Stimulated activated CD8-positive, alpha-beta memory T cell treated with anti-CD3 and anti-CD28 coated beads, Interleukin-4, amount 100 ng/mL, for 4 hours (primary cell): Measurements from ENCODE around the gene ADRB2.
"Not testable (repeated sequence)": the region's sequence is repeated elsewhere in the genome, so short reads cannot be mapped to it uniquely, and the experiment has no call there.

Experiments used
- DNase-seq, 2 donors: peaks; one replicate each; pipeline ENCODE4 v3.0.0-alpha.2; 2020; ENCODE audit warnings: low read depth in 2 of 2, low spot score in 1 of 2

The ADRB2 gene

DNA sequence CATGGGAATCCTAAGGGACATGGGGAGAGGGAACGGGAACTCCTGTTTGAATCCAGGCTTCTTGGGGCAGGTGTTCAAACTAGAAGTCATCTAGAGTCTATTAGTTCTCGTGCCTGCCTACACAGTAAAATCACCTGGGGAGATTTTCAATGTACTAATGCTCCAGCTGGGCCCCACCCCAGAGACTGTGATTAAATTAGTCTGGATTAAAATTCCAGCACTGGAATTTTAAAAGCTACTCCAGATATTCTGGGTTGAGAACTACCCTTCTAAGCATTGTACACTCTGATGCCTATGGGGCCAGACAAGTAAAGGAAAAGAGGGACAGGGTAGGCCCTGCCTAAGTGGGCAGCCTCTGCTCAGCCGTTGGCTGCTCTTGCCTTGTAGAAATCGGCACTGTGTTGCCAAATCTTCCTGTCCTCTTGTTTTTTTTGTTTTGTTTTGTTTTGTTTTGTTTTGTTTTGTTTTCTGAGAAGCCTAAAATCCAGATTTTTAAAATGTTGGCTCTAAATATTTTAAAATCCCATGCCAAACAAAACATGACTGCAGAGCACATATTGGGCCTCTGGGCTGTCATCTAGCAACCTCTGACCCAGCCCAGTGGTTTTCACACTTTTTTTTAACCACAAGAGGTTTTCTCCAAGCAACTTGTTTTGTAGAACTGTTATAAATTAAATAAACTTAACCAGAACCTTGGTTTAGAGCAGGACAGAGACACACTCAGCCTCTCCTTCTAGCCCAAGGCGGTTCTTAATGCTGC, 29.0 kb downstream of the ADRB2 start:
- no peak for DNase-seq

DNA sequence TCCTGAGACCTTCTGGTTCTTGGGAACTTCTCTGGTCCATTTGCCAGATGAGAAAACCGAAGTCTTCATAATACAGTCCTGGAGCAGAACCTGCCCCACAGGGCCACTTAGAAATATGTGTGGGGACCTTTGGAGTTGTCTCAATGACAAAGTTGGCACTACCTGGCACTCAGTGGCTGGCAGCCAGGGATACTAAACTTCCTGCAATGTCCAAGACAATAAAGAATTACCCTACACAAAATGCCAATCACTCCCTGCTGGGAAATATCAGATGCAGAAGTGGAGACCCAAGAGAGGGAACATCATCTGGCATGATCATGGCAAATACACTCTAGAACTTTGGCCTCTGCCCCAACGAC, 29.6 kb downstream of the ADRB2 start:
- no peak for DNase-seq

DNA sequence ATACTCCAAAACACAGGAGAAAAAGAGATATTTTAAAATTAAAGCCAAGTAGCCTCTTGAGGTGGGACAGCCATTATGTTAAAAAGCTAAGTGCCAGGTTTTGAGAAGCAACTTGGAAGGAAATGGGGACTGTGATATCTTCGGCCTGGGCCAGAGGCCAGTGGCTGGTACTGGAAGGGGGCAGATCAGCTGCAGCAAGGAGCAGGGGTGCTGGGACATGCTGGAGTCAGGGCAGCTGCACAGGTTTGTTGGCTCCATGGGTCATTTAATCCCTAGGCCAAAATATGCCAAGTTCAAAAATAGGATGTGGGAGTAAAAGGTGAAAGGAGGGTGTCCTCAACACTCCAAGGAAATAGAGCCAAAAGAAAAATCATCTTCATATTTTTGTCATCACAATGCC, 30.0 kb downstream of the ADRB2 start:
- no peak for DNase-seq

DNA sequence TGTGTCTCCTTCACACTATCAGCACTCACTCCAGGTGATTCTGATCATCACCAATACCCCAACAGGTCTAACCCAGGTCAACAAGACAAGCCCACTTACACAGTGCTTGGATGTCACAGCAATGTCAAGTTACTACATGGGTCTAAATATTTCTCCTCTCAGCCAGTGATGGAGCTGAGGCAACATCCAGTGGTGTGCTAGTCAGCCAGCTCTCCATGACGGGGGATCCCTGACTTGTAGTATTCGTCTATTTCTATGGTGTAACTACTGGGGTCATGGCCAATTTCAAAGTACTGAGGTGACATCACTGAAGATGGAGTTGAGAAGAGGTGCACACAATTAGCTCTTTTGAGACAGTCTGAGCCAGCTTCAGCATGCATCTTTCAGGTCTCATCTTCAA, 31.1 kb downstream of the ADRB2 start:
- no peak for DNase-seq

DNA sequence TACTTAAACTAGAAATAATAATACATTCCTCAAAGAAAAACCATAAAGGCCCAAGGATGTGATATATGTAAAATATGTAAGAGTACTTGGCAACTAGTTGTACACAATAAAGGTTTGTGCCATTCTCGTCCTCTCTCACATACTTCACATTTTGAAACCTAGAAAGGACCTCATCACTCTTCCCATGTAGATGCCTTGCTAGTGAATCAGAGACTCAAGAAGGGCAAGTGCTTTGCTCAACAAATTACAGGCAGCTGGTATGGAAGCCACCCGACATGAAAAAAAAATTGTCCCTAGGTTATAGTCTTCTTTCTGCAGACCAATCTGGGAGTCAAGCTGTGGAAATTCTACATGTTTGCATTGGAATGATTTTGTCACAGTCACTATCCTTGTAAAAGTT, 31.7 kb downstream of the ADRB2 start:
- no peak for DNase-seq

DNA sequence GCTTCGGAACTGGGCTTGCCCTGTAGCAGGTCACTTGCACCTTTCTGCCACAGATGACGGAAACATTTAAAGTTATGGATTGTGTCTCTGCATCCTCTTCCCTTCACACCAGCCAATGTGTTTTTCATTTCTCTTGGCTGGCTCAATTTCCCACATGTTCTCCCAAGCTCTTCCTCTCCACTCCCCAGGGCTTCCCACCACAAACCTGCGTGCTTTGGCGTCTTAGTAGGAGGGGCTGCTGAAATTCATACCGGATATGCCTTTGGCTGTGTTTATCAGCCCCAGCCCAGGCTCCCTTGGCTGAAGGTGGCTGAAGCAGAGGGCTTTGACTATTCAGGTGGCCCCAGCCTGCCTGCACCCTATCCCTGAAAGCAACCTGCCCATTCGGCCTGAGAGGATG, 32.1 kb downstream of the ADRB2 start:
- no peak for DNase-seq

DNA sequence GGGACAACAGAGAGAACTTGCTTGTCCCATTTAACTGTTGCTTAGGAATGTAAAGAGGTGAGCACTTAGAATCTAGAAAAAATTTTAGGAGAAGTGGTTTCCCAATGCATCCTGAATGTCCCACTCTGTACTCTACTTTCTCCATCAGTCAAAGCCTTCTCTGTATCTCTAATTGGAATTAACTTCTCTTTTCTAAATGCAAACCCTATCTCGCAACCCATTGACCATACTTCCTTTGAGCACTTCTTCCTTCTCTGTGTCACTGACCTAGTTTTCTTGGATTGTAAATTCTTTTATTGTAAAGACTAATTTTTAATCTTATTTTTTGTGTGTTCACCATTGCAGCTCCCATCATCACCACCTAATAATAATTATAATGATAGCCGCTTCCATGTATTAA, 33.3 kb downstream of the ADRB2 start:
- no peak for DNase-seq

DNA sequence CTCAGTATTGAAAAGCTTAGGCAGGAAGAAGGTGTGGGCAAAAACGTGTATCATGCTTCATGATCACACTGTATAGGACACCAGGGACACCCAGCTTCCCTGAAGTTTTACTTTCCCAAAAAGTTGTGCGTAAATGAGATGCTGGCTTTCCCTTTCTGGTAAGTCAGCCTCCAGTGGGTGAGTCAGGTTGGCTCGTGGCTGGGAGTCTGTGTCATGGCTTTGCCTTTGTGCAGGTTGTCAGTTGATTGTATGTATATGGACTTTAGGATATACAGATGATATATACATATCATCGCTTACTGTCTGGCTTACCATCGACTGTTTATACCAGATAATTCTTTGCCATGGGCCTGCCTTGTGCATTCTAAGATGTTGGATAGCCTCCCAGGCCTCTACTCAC, 34.2 kb downstream of the ADRB2 start:
- DNase-seq, result no peak

DNA sequence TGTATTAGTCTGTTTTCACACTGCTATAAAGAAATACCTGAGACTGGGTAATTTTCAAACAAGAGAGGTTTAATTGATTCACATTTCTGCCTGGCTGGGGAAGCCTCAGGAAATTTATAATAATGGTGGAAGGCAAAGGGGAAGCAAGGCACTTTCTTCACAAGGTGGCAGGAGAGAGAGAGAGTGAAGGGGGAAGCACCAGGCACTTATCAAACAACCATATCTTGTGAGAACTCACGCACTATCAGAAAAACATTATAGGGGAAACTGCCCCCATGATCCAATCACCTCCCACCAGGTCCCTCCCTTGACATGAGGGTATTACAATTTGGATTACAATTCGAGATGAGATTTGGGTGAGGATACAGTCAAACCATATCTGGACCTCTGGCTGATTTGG, 34.7 kb downstream of the ADRB2 start:
- DNase-seq, result no peak

DNA sequence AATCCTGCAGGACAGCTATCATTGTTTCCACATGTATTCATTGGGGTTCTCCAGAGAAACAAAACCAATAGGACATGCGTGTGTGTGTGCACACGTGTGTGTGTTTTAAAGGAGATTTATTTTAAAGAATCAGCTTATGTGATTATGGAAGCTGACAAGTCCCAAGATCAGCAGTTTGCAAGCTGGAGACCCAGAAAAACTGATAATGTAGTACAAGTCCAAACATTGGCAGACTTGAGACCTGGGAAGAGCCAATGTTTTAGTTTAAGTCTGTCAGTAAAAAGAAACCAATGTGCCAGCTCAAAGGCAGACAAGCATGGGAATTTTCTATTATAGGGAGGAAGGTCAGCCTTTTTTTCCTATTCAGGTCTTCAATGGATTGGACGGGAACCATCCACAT, 35.3 kb downstream of the ADRB2 start:
- DNase-seq, result no peak

DNA sequence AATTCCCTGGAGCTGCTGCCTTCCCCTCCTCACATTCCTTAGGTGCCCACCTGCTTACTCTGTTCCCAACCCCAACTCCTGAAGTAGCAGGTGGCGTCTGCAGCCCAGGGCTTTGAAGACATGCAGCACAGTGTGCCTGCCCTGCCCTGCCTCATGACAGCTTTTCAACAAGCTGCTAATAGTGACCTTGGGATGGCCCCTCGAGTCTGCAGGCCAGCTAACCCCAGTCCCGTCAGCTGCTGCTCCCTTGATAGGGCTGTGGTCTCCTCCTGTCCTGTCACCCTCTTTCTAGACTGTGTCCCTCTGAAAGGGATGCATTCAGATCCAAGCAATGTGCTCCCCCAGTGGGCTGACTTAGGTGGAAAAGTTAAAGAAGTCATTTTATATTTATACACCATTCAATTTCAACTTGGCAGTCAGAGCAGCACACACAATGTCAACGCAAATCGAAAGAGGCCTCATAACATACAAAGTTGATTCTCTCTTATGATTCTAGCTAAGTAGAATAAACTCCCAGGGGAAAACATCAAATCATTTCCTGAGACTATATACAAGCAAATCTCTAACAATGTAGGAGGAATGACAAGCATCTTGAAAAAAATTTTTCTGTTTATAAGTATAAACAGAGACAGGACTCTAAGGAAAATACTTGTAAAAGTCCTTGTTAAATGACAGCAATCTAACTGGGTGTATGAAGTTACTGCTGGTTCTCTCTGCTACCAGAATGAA, 37.9 kb downstream of the ADRB2 start:
- no peak for DNase-seq

DNA sequence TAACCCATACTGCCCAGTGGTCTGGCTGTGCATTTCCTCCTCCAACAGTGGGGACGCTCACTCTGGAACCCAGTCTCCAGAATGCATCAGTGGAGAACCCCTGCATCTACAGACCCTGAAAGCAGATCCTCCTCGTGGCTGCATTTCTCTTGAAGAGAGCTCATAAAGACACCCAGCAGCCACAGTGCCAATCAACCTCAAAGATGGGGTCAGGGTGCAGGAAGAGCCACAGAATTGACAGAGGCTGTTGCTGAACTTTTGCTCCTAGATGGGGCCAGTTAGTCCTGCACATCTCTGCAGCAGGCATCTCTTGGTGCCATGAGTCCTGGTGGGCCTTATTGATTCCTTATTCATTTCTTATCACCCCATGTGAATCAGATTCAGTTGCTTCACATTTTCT, 39.6 kb downstream of the ADRB2 start:
- no peak for DNase-seq

DNA sequence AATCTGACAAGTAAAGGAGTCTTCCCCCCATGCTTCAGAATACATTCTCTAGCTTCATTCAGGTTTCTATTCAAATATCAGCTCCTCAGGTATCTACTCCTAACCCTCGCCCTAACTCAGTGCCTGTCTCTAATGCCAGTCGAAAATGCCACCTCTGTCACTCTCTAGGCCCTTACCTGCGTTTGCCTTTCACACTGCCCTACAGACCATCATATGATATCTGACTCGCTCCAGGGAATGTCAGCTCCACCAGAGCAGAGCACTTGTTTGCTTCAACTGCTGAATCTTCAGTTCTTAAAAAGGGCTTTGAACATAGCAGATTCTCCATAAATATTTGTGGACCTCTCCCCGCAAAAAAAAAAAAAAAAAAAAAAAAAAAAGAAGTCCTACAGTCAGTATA, 46.7 kb downstream of the ADRB2 start:
- DNase-seq, result no peak

DNA sequence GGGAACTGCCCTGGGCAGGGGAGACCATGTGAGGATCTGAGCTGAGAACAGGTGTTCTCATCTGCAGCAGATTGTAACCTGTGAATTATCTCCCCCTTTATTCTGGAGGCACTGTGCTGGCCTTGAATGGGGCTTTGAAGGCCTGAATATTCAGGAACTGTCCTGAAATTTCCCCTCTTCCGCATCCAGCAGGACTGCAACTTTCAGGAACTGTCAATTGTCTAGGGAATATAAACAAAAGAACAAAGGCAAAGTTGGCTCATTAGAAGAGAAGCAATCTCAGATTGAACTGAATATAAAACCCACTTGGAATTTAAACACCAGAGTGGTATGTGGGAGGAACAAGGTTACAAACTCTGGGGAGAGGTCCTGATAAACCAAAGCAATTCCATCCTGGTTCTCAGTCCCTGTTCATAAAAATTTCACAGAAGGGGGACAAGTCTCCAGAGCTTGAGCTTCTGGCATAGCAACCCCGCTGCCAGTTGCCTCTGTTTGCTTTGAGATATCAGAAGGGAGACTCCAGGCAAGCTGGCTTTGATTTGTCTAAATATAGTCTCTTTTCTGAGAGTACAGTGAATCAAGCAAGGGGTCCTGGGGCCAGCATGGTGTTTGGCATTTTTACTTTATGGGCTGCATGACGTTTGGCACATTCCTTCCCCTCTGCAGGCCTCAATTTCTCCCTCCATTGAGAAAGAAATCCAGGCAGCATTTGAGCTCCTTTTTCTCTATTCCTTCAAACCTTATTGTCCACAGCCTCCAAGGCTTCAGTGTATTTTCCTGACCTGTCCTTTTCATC, 47.5 kb downstream of the ADRB2 start:
- DNase-seq, result no peak

DNA sequence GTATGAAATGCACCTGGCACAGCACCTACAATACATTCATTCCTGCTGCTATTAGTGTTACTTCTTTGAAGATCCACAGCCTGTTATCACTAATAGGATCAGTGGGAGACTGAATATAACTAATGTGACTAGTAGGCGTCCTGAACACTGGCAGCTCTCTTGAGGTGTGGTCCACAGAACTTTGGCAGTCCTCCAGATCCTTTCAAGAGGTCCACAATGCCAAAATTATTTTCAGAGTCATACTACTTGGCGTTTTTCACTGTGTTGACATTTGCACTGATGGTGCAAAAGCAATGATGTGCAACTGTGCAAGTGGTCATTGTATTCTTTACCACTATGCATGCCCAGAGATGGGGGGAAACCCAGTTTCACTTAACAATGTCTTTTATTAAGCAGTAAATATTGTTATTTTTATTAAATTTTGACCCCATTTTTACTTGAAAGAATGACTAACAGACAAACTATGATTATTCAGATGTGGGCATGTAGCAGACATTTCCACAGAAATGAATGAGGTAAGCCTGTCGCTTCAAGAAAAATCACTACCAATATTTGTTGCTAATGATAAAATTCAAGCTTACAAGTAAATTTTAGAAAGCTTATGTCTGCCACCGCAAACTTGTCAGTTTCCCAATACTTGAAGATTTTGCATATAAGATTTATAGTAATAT, 48.9 kb downstream of the ADRB2 start:
- DNase-seq, result no peak

DNA sequence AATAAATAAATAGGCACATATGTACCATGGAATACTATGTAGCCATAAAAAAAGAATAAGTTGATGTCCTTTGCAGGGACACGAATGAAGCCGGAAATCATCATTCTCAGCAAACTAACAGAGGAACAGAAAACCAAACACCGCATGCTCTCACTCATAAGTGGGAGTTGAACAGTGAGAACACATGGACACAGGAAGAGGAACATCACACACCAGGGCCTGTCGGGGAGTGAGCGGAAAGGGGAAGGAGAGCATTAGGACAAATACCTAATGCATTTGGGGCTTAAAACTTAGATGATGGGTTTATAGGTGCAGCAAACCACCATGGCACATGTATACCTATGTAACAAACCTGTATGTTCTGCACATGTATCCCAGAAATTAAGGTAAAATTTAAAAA, 51.0 kb downstream of the ADRB2 start:
- not testable (repeated sequence) for DNase-seq
